ENCODE measurements around the gene EFHB.

EFHB gene

GRCh38 chr3:19934098-19934566 is at the start of gene EFHB:
Gene EFHB, minus strand, starts transcription at chr3:19934217. Its CDS starts 199 bp downstream, at chr3:19934018.
- Histone ChIP-seq H3K27me3 (ENCODE audit: low read depth, low read length) (no peaks in the 10 kb centered on the region), H3K4me2 (ENCODE audit: low read length) (no peak within 1 kb of the TSS), H3K4me1 (ENCODE audit: low read length) (peaks cover 29% of the 10 kb centered on the region), H3K36me3 (replicated peaks; ENCODE audit: low read depth, low read length) (peaks cover 6% of the 10 kb centered on the region), H3K9me3 (ENCODE audit: insufficient read depth, low read length) (no peaks in the 10 kb centered on the region), H2AFZ (ENCODE audit: low read depth, low read length) (no peak within 1 kb of the TSS), H4K20me1 (ENCODE audit: insufficient read depth, low read length) (no peaks in the 10 kb centered on the region), H3K4me3 (ENCODE audit: low read length) (no peak within 1 kb of the TSS), H3K27ac (ENCODE audit: low read length) (no peak within 1 kb of the TSS), H3K9ac (ENCODE audit: low read length) (no peak within 1 kb of the TSS), H3K79me2 (ENCODE audit: low read length) (no peaks in the 10 kb centered on the region)
- TF ChIP-seq CTCF (IDR thresholded peaks at IDR 0.05; ENCODE audit: low read depth, low read length) (no peak), EZH2phosphoT487 (IDR thresholded peaks at IDR 0.05; ENCODE audit: low read depth) (no peak)

GRCh38 chr3:19972054-19972453 is 38.0 kb upstream of the EFHB start:
- H4K20me1 ChIP-seq (ENCODE audit: insufficient read depth, low read length): peaks cover 25% of the 10 kb centered on the region
- H3K9me3 ChIP-seq (ENCODE audit: insufficient read depth, low read length): no peaks in the 10 kb centered on the region
- no peak overlapping the region for H2AFZ ChIP-seq (ENCODE audit: low read depth, low read length)
- no peaks in the 10 kb centered on the region for H3K4me1 ChIP-seq (ENCODE audit: low read length)
- H3K4me2 ChIP-seq (ENCODE audit: low read length): no peak overlapping the region
- H3K27me3 ChIP-seq (ENCODE audit: low read depth, low read length): no peaks in the 10 kb centered on the region
- H3K36me3 ChIP-seq (replicated peaks; ENCODE audit: low read depth, low read length): peaks cover 27% of the 10 kb centered on the region
- no peak overlapping the region for H3K27ac ChIP-seq (ENCODE audit: low read length)
- no peak overlapping the region for H3K4me3 ChIP-seq (ENCODE audit: low read length)
- TF ChIP-seq EZH2phosphoT487 (IDR thresholded peaks at IDR 0.05; ENCODE audit: low read depth) (no peak), CTCF (IDR thresholded peaks at IDR 0.05; ENCODE audit: low read depth, low read length) (no peak)
- no peak overlapping the region for H3K9ac ChIP-seq (ENCODE audit: low read length)
- peaks cover 54% of the 10 kb centered on the region for H3K79me2 ChIP-seq (ENCODE audit: low read length)

- H3K4me3 ChIP-seq (ENCODE audit: low read length): no peak overlapping the region
- H3K4me2 ChIP-seq (ENCODE audit: low read length): no peak overlapping the region
- H3K9me3 ChIP-seq (ENCODE audit: insufficient read depth, low read length): no peaks in the 10 kb centered on the region
- peaks cover 43% of the 10 kb centered on the region for H4K20me1 ChIP-seq (ENCODE audit: insufficient read depth, low read length)
- no peak for TF ChIP-seq EZH2phosphoT487 (IDR thresholded peaks at IDR 0.05; ENCODE audit: low read depth)
- no peak for TF ChIP-seq CTCF (IDR thresholded peaks at IDR 0.05; ENCODE audit: low read depth, low read length)
- H3K27me3 ChIP-seq (ENCODE audit: low read depth, low read length): no peaks in the 10 kb centered on the region
- no peaks in the 10 kb centered on the region for H3K4me1 ChIP-seq (ENCODE audit: low read length)
- H3K27ac ChIP-seq (ENCODE audit: low read length): no peak overlapping the region
- H3K79me2 ChIP-seq (ENCODE audit: low read length): peaks cover 72% of the 10 kb centered on the region
- H3K9ac ChIP-seq (ENCODE audit: low read length): no peak overlapping the region
- peaks cover 32% of the 10 kb centered on the region for H3K36me3 ChIP-seq (replicated peaks; ENCODE audit: low read depth, low read length)
- no peak overlapping the region for H2AFZ ChIP-seq (ENCODE audit: low read depth, low read length)
These were observed 36.3 kb upstream of the EFHB start for GRCh38 chr3:19970327-19970726.

- H3K9ac ChIP-seq (ENCODE audit: low read length): no peak overlapping the region
- H3K4me2 ChIP-seq (ENCODE audit: low read length): no peak overlapping the region
- no peak overlapping the region for H3K27ac ChIP-seq (ENCODE audit: low read length)
- TF ChIP-seq EZH2phosphoT487 (IDR thresholded peaks at IDR 0.05; ENCODE audit: low read depth) (no peak), CTCF (IDR thresholded peaks at IDR 0.05; ENCODE audit: low read depth, low read length) (no peak)
- H4K20me1 ChIP-seq (ENCODE audit: insufficient read depth, low read length): peaks cover 57% of the 10 kb centered on the region
- H2AFZ ChIP-seq (ENCODE audit: low read depth, low read length): no peak overlapping the region
- H3K4me3 ChIP-seq (ENCODE audit: low read length): no peak overlapping the region
- no peaks in the 10 kb centered on the region for H3K9me3 ChIP-seq (ENCODE audit: insufficient read depth, low read length)
- H3K36me3 ChIP-seq (replicated peaks; ENCODE audit: low read depth, low read length): peaks cover 26% of the 10 kb centered on the region
- no peaks in the 10 kb centered on the region for H3K4me1 ChIP-seq (ENCODE audit: low read length)
- no peaks in the 10 kb centered on the region for H3K27me3 ChIP-seq (ENCODE audit: low read depth, low read length)
- H3K79me2 ChIP-seq (ENCODE audit: low read length): peaks cover 90% of the 10 kb centered on the region
These were observed 33.8 kb upstream of the EFHB start for GRCh38 chr3:19967812-19968211.

Measured in OCI-LY3 (cell line).